Measurements from ENCODE around the gene SNTG2.

DNA sequence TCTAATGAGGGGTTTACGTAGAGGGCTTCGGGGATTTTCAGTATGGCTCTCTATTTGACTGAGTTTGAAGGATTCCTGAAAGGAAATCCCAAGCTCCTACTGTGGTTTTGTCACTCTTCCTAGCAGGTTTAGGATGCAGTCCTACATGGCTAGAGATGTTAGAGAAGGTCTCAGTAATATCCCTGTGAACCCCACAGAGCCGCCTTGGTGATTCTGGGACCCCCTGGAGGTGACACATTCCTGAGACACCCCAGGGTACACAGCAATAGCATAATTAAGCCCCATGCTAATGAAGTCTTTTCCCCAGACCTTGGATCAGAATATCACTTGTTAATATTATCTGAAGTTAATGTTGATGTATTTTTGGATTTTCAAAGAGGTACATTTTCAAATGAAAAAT is 103.8 kb downstream of the SNTG2 start:
- TF ChIP-seq, protein P1, sequence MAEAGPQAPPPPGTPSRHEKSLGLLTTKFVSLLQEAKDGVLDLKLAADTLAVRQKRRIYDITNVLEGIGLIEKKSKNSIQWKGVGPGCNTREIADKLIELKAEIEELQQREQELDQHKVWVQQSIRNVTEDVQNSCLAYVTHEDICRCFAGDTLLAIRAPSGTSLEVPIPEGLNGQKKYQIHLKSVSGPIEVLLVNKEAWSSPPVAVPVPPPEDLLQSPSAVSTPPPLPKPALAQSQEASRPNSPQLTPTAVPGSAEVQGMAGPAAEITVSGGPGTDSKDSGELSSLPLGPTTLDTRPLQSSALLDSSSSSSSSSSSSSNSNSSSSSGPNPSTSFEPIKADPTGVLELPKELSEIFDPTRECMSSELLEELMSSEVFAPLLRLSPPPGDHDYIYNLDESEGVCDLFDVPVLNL (CRISPR knock-in tag; IDR thresholded peaks at IDR 0.05; ENCODE audit: borderline replicate concordance, low read depth): no peak
- TF ChIP-seq, protein P2, sequence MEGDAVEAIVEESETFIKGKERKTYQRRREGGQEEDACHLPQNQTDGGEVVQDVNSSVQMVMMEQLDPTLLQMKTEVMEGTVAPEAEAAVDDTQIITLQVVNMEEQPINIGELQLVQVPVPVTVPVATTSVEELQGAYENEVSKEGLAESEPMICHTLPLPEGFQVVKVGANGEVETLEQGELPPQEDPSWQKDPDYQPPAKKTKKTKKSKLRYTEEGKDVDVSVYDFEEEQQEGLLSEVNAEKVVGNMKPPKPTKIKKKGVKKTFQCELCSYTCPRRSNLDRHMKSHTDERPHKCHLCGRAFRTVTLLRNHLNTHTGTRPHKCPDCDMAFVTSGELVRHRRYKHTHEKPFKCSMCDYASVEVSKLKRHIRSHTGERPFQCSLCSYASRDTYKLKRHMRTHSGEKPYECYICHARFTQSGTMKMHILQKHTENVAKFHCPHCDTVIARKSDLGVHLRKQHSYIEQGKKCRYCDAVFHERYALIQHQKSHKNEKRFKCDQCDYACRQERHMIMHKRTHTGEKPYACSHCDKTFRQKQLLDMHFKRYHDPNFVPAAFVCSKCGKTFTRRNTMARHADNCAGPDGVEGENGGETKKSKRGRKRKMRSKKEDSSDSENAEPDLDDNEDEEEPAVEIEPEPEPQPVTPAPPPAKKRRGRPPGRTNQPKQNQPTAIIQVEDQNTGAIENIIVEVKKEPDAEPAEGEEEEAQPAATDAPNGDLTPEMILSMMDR (IDR thresholded peaks at IDR 0.05): no peak
- TF ChIP-seq OVOL2 (CRISPR knock-in tag; IDR thresholded peaks at IDR 0.05; ENCODE audit: borderline replicate concordance) (no peak), JUN (CRISPR knock-in tag; IDR thresholded peaks at IDR 0.05) (no peak), ELF4 (CRISPR knock-in tag; IDR thresholded peaks at IDR 0.05; ENCODE audit: low read depth) (no peak), ZNF423 (CRISPR knock-in tag; IDR thresholded peaks at IDR 0.05) (peak; percentile 97)
- TF ChIP-seq, protein P3, sequence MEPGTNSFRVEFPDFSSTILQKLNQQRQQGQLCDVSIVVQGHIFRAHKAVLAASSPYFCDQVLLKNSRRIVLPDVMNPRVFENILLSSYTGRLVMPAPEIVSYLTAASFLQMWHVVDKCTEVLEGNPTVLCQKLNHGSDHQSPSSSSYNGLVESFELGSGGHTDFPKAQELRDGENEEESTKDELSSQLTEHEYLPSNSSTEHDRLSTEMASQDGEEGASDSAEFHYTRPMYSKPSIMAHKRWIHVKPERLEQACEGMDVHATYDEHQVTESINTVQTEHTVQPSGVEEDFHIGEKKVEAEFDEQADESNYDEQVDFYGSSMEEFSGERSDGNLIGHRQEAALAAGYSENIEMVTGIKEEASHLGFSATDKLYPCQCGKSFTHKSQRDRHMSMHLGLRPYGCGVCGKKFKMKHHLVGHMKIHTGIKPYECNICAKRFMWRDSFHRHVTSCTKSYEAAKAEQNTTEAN (CRISPR knock-in tag; IDR thresholded peaks at IDR 0.05): no peak
